ENCODE measurements around the gene ACTG2.
"Not testable (repeated sequence)": the region's sequence is repeated elsewhere in the genome, so short reads cannot be mapped to it uniquely, and the experiment has no call there.

ACTG2 gene

DNA sequence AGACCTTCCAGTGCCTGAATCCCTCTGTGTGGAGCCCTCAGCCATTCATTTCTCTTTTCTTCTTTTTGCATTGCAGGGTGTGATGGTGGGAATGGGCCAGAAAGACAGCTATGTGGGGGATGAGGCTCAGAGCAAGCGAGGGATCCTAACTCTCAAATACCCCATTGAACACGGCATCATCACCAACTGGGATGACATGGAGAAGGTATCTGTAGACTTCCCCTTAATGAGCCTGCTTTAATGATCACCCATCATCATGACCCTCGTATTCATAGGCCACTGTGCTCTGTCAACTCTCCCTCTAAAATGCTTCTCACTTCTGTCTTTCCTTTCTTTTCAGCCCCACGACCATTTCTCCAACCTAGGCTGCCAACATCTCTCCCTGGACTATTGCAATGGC, 9.5 kb downstream of the ACTG2 start:
- peaks cover 15% of the 10 kb centered on the region for H3K4me1 Mint-ChIP-seq
- H3K36me3 Mint-ChIP-seq (ENCODE audit: low read depth), result no peaks in the 10 kb centered on the region
- no peak overlapping the region for H3K27ac Mint-ChIP-seq
- no peaks in the 10 kb centered on the region for H3K27me3 Mint-ChIP-seq (ENCODE audit: low read depth)
- TF ChIP-seq, protein P1, sequence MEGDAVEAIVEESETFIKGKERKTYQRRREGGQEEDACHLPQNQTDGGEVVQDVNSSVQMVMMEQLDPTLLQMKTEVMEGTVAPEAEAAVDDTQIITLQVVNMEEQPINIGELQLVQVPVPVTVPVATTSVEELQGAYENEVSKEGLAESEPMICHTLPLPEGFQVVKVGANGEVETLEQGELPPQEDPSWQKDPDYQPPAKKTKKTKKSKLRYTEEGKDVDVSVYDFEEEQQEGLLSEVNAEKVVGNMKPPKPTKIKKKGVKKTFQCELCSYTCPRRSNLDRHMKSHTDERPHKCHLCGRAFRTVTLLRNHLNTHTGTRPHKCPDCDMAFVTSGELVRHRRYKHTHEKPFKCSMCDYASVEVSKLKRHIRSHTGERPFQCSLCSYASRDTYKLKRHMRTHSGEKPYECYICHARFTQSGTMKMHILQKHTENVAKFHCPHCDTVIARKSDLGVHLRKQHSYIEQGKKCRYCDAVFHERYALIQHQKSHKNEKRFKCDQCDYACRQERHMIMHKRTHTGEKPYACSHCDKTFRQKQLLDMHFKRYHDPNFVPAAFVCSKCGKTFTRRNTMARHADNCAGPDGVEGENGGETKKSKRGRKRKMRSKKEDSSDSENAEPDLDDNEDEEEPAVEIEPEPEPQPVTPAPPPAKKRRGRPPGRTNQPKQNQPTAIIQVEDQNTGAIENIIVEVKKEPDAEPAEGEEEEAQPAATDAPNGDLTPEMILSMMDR (IDR thresholded peaks at IDR 0.05; ENCODE audit: unreplicated experiment in 3 of 3), result no peak
- no peak overlapping the region for H3K4me3 Mint-ChIP-seq
- no peaks in the 10 kb centered on the region for H3K9me3 Mint-ChIP-seq

DNA sequence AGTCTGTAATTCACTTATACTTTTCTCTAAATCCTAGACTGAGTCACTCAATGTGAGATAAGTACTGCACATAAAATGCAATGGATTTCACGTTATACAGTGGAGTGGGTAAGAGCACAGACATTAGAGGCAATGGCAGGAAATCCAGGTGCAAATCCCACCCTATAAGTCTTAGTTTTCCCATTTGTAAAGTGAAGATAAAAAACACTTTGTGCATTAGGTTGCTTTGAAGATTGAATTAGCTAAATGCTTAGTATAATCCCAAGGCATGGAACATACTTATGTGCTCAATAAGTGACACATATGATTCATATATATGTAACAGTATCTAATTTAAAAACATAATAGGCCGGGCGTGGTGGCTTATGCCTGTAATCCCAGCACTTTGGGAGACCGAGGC, 10.5 kb downstream of the ACTG2 start:
- no peaks in the 10 kb centered on the region for H3K9me3 Mint-ChIP-seq
- no peak overlapping the region for H3K27ac Mint-ChIP-seq
- no peaks in the 10 kb centered on the region for H3K27me3 Mint-ChIP-seq (ENCODE audit: low read depth)
- no peaks in the 10 kb centered on the region for H3K36me3 Mint-ChIP-seq (ENCODE audit: low read depth)
- TF ChIP-seq, protein P1 (IDR thresholded peaks at IDR 0.05; ENCODE audit: unreplicated experiment in 3 of 3), result no peak
- H3K4me3 Mint-ChIP-seq, result no peak overlapping the region
- peaks cover 15% of the 10 kb centered on the region for H3K4me1 Mint-ChIP-seq

DNA sequence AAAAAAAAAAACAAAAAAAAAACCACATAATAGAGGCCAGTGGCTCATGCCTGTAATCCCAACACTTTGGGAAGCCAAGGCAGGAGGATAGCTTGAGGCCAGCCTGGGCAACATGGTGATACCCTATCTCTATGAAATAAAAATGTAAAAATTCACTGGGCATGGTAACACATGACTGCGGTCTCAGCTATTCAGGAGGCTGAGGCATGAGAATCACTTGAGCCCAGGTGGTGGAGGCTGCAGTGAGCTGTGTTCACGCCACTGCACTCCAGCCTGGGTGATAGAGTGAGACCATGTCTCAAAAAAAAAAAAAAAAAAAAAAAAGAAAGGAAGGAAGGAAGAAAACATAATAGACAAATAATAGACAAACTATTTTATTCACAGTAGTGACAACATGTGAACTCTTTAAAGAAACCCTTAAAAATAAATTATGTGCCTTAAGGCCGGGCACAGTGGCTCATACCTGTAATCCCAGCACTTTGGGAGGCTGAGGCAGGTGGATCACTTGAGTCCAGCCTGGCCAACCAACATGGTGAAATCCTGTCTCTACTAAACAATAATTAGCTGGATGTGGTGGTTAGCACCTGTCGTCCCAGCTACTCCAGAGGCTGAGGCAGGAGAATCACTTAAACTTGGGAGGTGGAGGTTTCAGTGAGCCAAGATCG, 11.3 kb downstream of the ACTG2 start:
- H3K27ac Mint-ChIP-seq; H3K27me3 Mint-ChIP-seq (ENCODE audit: low read depth); H3K9me3 Mint-ChIP-seq; H3K36me3 Mint-ChIP-seq (ENCODE audit: low read depth); H3K4me3 Mint-ChIP-seq: not testable (repeated sequence)
- peaks cover 15% of the 10 kb centered on the region for H3K4me1 Mint-ChIP-seq

DNA sequence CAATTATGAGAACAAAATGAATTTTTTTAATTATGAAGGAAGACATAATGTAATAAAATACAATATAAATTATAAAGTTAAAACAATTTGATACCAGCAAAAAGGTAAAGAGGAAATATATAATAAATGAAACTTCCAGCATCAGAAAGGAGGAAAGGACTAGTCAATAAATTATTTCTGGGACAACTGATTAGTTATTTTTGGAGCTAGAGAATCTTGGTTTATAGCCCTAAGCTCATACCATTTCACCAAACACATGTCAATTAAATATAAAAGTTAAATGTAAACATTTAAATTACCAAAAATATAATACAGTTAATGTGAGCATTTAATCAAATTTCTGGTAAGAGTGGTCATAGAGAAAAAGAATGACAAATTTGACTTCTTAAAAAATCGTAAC, 12.1 kb downstream of the ACTG2 start:
- Mint-ChIP-seq H3K9me3 (no peaks in the 10 kb centered on the region), H3K4me1 (peaks cover 15% of the 10 kb centered on the region), H3K27me3 (ENCODE audit: low read depth) (no peaks in the 10 kb centered on the region), H3K27ac (no peak overlapping the region), H3K4me3 (no peak overlapping the region), H3K36me3 (ENCODE audit: low read depth) (no peaks in the 10 kb centered on the region)
- TF ChIP-seq, protein P1 (IDR thresholded peaks at IDR 0.05; ENCODE audit: unreplicated experiment in 3 of 3), result no peak

- Mint-ChIP-seq H3K9me3 (no peaks in the 10 kb centered on the region), H3K27me3 (ENCODE audit: low read depth) (no peaks in the 10 kb centered on the region), H3K36me3 (ENCODE audit: low read depth) (no peaks in the 10 kb centered on the region), H3K27ac (no peak overlapping the region), H3K4me1 (peaks cover 9% of the 10 kb centered on the region), H3K4me3 (no peak overlapping the region)
- TF ChIP-seq, protein P1 (IDR thresholded peaks at IDR 0.05; ENCODE audit: unreplicated experiment in 3 of 3), result no peak
Measured at GRCh38 chr2:73906847-73907505, 14.2 kb downstream of the ACTG2 start.

DNA sequence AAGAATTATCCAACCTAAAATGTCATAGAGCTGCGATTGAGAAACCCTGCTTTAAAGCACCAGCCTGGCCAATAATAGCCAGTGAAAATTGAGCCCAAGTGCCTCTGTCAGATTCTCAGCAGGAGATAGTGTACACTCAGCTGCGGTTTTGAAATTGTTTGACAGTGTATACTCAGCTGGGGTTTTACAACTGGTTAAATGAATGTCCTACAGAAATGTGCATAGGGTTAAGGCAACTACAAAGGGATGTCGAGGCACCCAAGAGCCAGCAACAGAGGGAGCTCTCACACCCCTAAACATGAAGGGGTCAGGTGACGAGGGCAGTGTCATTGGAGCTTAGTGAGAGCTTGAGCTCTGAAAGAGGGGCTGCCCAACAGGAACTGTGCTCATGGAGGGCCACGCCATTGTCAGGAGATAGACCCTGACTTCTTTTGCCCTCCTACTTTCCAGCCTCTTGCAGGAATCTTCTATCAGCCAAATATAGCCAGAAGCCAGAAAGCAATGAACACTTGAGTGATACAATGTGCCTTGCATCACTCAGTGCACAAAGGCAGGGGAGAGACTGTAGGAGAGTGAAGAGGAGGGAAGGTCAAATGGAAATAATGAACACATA, 15.1 kb downstream of the ACTG2 start:
- H3K27ac Mint-ChIP-seq, result no peak overlapping the region
- H3K36me3 Mint-ChIP-seq (ENCODE audit: low read depth), result no peaks in the 10 kb centered on the region
- TF ChIP-seq, protein P1 (IDR thresholded peaks at IDR 0.05; ENCODE audit: unreplicated experiment in 3 of 3), result no peak
- H3K4me1 Mint-ChIP-seq, result peaks cover 5% of the 10 kb centered on the region
- H3K9me3 Mint-ChIP-seq, result no peaks in the 10 kb centered on the region
- H3K4me3 Mint-ChIP-seq, result no peak overlapping the region
- no peaks in the 10 kb centered on the region for H3K27me3 Mint-ChIP-seq (ENCODE audit: low read depth)
